ENCODE data around the gene FAM81B.
"Not testable (repeated sequence)": the region's sequence is repeated elsewhere in the genome, so short reads cannot be mapped to it uniquely, and the experiment has no call there.

Gene FAM81B

GRCh38 chr5:95390812-95391492, at the start of gene FAM81B:
FAM81B (plus strand) TSS chr5:95391366; CDS start chr5:95391390, 24 bp downstream.
- no peak for DNase-seq (ENCODE audit: low read depth in 2 of 2)

GRCh38 chr5:95341444-95341843, 49.7 kb upstream of the FAM81B start:
- DNase-seq (ENCODE audit: low read depth in 2 of 2): not testable (repeated sequence)

- DNase-seq (ENCODE audit: low read depth in 2 of 2): no peak
Measured at GRCh38 chr5:95347506-95348120, 43.6 kb upstream of the FAM81B start.

GRCh38 chr5:95350631-95351030, 40.5 kb upstream of the FAM81B start:
- no peak for DNase-seq (ENCODE audit: low read depth in 2 of 2)

- DNase-seq (ENCODE audit: low read depth in 2 of 2): no peak
Measured at GRCh38 chr5:95352691-95353090, 38.5 kb upstream of the FAM81B start.

- no peak for DNase-seq (ENCODE audit: low read depth in 2 of 2)
Measured at GRCh38 chr5:95358320-95358719, 32.8 kb upstream of the FAM81B start.

- no peak for DNase-seq (ENCODE audit: low read depth in 2 of 2)
Measured at GRCh38 chr5:95358848-95359247, 32.3 kb upstream of the FAM81B start.

- not testable (repeated sequence) for DNase-seq (ENCODE audit: low read depth in 2 of 2)
Measured at GRCh38 chr5:95360667-95361066, 30.5 kb upstream of the FAM81B start.

- DNase-seq (ENCODE audit: low read depth in 2 of 2): no peak
Measured at GRCh38 chr5:95365302-95366095, 25.7 kb upstream of the FAM81B start.

GRCh38 chr5:95369782-95370181, 21.4 kb upstream of the FAM81B start:
- DNase-seq (ENCODE audit: low read depth in 2 of 2): no peak

GRCh38 chr5:95374061-95374460, 17.1 kb upstream of the FAM81B start:
- DNase-seq (ENCODE audit: low read depth in 2 of 2): no peak

- DNase-seq (ENCODE audit: low read depth in 2 of 2): no peak
Measured at GRCh38 chr5:95375591-95375990, 15.6 kb upstream of the FAM81B start.

- no peak for DNase-seq (ENCODE audit: low read depth in 2 of 2)
Measured at GRCh38 chr5:95379133-95379532, 12.0 kb upstream of the FAM81B start.

- DNase-seq (ENCODE audit: low read depth in 2 of 2): no peak
Measured at GRCh38 chr5:95380103-95380628, 11.0 kb upstream of the FAM81B start.

GRCh38 chr5:95382801-95383200, 8.4 kb upstream of the FAM81B start:
- DNase-seq (ENCODE audit: low read depth in 2 of 2): no peak

- no peak for DNase-seq (ENCODE audit: low read depth in 2 of 2)
Measured at GRCh38 chr5:95384485-95385213, 6.5 kb upstream of the FAM81B start.

GRCh38 chr5:95385334-95385733, 5.8 kb upstream of the FAM81B start:
- DNase-seq (ENCODE audit: low read depth in 2 of 2): no peak

- DNase-seq (ENCODE audit: low read depth in 2 of 2): not testable (repeated sequence)
Measured at GRCh38 chr5:95391965-95392364, 799 bp downstream of the FAM81B start.

- no peak for DNase-seq (ENCODE audit: low read depth in 2 of 2)
Measured at GRCh38 chr5:95392593-95393182, 1.5 kb downstream of the FAM81B start.

GRCh38 chr5:95393279-95393678, 2.1 kb downstream of the FAM81B start:
- DNase-seq (ENCODE audit: low read depth in 2 of 2): no peak

- no peak for DNase-seq (ENCODE audit: low read depth in 2 of 2)
Measured at GRCh38 chr5:95398989-95399388, 7.8 kb downstream of the FAM81B start.
